IPS DF 6.9 (cell line): Measurements from ENCODE around the gene FUCA1.

Experiments
- DNase-seq: peaks from one replicate; pipeline ENCODE4 v3.0.0-alpha.2; 2013; ENCODE audit warnings: low read depth, low spot score
- H3K27ac ChIP-seq: one replicate; pipeline ENCODE4 v1.5.1; 2013; ENCODE audit warnings: low read length, control low read depth
- H3K27me3 ChIP-seq: 2 replicates; pipeline ENCODE4 v1.6.1; 2013; ENCODE audit warnings: mild to moderate bottlenecking, low read length; ENCODE audit not compliant: control insufficient read depth, insufficient read depth
- H3K36me3 ChIP-seq: 2 replicates; pipeline ENCODE4 v1.6.1; 2013; ENCODE audit warnings: low read length; ENCODE audit not compliant: control insufficient read depth, insufficient read depth
- H3K4me1 ChIP-seq: 2 replicates; pipeline ENCODE4 v1.6.1; 2013; ENCODE audit warnings: low read length; ENCODE audit not compliant: control insufficient read depth, insufficient read depth
- H3K4me3 ChIP-seq: 2 replicates; pipeline ENCODE4 v1.5.1; 2013; ENCODE audit warnings: mild to moderate bottlenecking, low read length
- H3K9me3 ChIP-seq: 2 replicates; pipeline ENCODE4 v1.6.1; 2013; ENCODE audit warnings: low read length, inconsistent platforms; ENCODE audit not compliant: control insufficient read depth, insufficient read depth
- WGBS: extraction: QIAGEN DNeasy Blood & Tissue Kit; methylation state at CpG from one replicate; pipeline ENCODE4 v1.1.7; 2013; ENCODE audit warnings: mixed read lengths, missing lambda C conversion rate; ENCODE audit not compliant: insufficient read length, insufficient coverage; 5-methylcytosine and 5-hydroxymethylcytosine counted together

Gene FUCA1

GRCh38 chr1:23797478-23798448 lies 70.3 kb downstream of the FUCA1 start:
- no peaks in the 10 kb centered on the region for H3K27me3 ChIP-seq
- WGBS = no CpG with 5 or more reads among the region's 20 CpGs
- H3K4me3 ChIP-seq = no peak overlapping the region
- H3K9me3 ChIP-seq = no peaks in the 10 kb centered on the region
- peaks cover 40% of the 10 kb centered on the region for H3K36me3 ChIP-seq
- no peak for DNase-seq
- no peak overlapping the region for H3K27ac ChIP-seq
- H3K4me1 ChIP-seq = peaks cover 5% of the 10 kb centered on the region; the same call in 1 of the 2 replicates

GRCh38 chr1:23796466-23797271 lies 71.4 kb downstream of the FUCA1 start:
- no peaks in the 10 kb centered on the region for H3K9me3 ChIP-seq
- no peak for DNase-seq
- H3K4me1 ChIP-seq = peaks cover 7% of the 10 kb centered on the region; the same call in 1 of the 2 replicates
- no CpG with 5 or more reads among the region's 17 CpGs for WGBS
- H3K27me3 ChIP-seq = no peaks in the 10 kb centered on the region
- no peak overlapping the region for H3K4me3 ChIP-seq
- H3K27ac ChIP-seq = no peak overlapping the region
- peaks cover 40% of the 10 kb centered on the region for H3K36me3 ChIP-seq

DNA sequence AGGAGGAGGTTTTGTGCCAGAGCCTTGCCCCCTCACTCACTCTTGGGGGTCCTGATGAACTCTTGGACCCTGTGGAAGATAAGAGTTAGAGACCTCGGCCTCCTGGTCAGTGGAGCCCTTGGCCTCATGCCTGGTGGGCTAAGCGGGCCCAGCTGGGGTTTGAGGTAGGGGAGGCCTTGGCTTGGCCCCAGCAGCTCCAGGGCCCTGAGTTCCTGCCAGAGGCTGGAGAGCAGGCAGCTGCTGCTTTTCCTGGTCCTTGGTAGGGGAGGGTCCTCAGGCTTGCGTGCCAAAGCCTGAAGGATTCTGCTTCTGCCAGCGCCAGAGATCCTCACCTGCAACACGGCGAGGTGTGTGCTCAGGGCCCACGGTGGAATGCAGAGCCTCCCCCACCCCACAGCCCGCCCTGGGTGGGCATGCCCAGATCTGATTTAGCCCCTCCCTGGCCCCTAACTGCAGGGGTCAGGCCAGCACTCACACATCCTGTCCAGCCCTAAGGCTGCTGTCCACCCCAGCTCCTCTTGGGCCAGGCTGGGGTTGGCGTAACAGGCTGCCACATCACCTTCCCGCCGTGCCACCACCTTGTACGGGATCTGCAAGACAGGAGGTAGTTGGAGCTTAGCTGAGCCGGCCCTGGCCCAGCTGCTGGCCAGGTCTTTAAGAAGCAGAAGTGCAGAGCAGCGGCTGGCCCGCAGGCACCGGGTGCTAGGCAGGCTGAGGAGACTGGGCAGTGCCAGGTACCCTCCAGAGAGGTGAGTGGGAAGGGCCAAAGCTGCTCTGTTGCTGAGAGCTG lies 72.2 kb downstream of the FUCA1 start:
- Histone ChIP-seq H3K27ac (no peak overlapping the region), H3K36me3 (peaks cover 40% of the 10 kb centered on the region), H3K4me1 (peaks cover 7% of the 10 kb centered on the region; the same call in 1 of the 2 replicates), H3K9me3 (no peaks in the 10 kb centered on the region), H3K4me3 (no peak overlapping the region), H3K27me3 (no peaks in the 10 kb centered on the region)
- no CpG with 5 or more reads among the region's 16 CpGs for WGBS
- DNase-seq = no peak
